GM19455 (cell line): ENCODE measurements around the gene UPB1.

Experiments used
- ATAC-seq: cut with Tn5 transposase; IDR thresholded peaks from one replicate; pipeline ENCODE4 v1.9.1; 2021; ENCODE audit not compliant: unreplicated experiment

Gene UPB1

GRCh38 chr22:24494528-24495364 lies at the start of gene UPB1:
TSS of gene UPB1 (plus strand) at chr22:24495332. CDS start at chr22:24495404, 72 bp downstream.
- no peak for ATAC-seq

- ATAC-seq: no peak
These were observed 49.5 kb upstream of the UPB1 start for GRCh38 chr22:24445481-24446259.

GRCh38 chr22:24446260-24446611 lies 48.9 kb upstream of the UPB1 start:
- ATAC-seq: no peak

- no peak for ATAC-seq
These were observed 44.5 kb upstream of the UPB1 start for GRCh38 chr22:24450610-24451009.

GRCh38 chr22:24451162-24451561 lies 44.0 kb upstream of the UPB1 start:
- no peak for ATAC-seq

GRCh38 chr22:24453853-24454252 lies 41.3 kb upstream of the UPB1 start:
- no peak for ATAC-seq

GRCh38 chr22:24455039-24455438 lies 40.1 kb upstream of the UPB1 start:
- no peak for ATAC-seq

GRCh38 chr22:24455751-24456426 lies 39.2 kb upstream of the UPB1 start:
- ATAC-seq: no peak

GRCh38 chr22:24457894-24458420 lies 37.2 kb upstream of the UPB1 start:
- ATAC-seq: no peak

GRCh38 chr22:24459911-24460310 lies 35.2 kb upstream of the UPB1 start:
- no peak for ATAC-seq

- ATAC-seq: no peak
These were observed 34.6 kb upstream of the UPB1 start for GRCh38 chr22:24460418-24461089.

GRCh38 chr22:24463071-24463760 lies 31.9 kb upstream of the UPB1 start:
- ATAC-seq: no peak

GRCh38 chr22:24465566-24465965 lies 29.6 kb upstream of the UPB1 start:
- no peak for ATAC-seq

- no peak for ATAC-seq
These were observed 29.2 kb upstream of the UPB1 start for GRCh38 chr22:24465975-24466374.

- ATAC-seq: no peak
These were observed 28.3 kb upstream of the UPB1 start for GRCh38 chr22:24466716-24467328.

- no peak for ATAC-seq
These were observed 27.8 kb upstream of the UPB1 start for GRCh38 chr22:24467340-24467739.

GRCh38 chr22:24471570-24471969 lies 23.6 kb upstream of the UPB1 start:
- ATAC-seq: no peak

- no peak for ATAC-seq
These were observed 21.8 kb upstream of the UPB1 start for GRCh38 chr22:24473284-24473683.

GRCh38 chr22:24474221-24474620 lies 20.9 kb upstream of the UPB1 start:
- ATAC-seq: no peak
